K562 (cell line): ENCODE data around the gene CTXND1. TPM values are rescaled to one million over a fixed set of nuclear protein-coding genes. Genes with fewer than 3 reads are reported as not detected.

Experiments used
- ATF1 ChIP-seq, 2 experiments: fragments of 450-650 bp in 1 of 2; IDR thresholded peaks; 2 replicates each; pipeline ENCODE4 v1.6.1; 2016; ENCODE audit warnings: missing compliant biosample characterization in 1 of 2, missing genetic modification characterization in 1 of 2
- BHLHE40 ChIP-seq: IDR thresholded peaks from 2 replicates; pipeline ENCODE4 v1.6.1; 2011; ENCODE audit warnings: low read length, improper control_type of control experiment
- CXXC5 ChIP-seq: fragments of 250-450 bp; sonication (Bioruptor Pico); IDR thresholded peaks from 2 replicates; pipeline ENCODE4 v1.8.0; 2022; ENCODE audit warnings: inconsistent platforms, mild to moderate bottlenecking, moderate library complexity
- ELF1 ChIP-seq: fragments of 200-800 bp; sonication (Bioruptor generic); IDR thresholded peaks from 2 replicates; pipeline ENCODE4 v1.6.1; 2016; ENCODE audit warnings: missing genetic modification characterization, missing compliant biosample characterization
- ETV1 ChIP-seq: fragments of 450-650 bp; conservative IDR thresholded peaks from 2 replicates; pipeline ENCODE4 v1.6.1; 2016; ENCODE audit warnings: missing genetic modification characterization, control low read depth, low read depth, missing compliant biosample characterization
- FIP1L1 ChIP-seq: fragments of 200-400 bp; formaldehyde crosslinking; IDR thresholded peaks from 2 replicates; pipeline ENCODE4 v1.6.1; 2018; ENCODE audit warnings: mild to moderate bottlenecking, low read depth, low read length; ENCODE audit not compliant: poor library complexity, severe bottlenecking
- NCOR1 ChIP-seq: fragments of 450-650 bp; IDR thresholded peaks from 2 replicates; pipeline ENCODE4 v1.6.1; 2016; ENCODE audit warnings: mild to moderate bottlenecking, moderate library complexity
- RBBP5 ChIP-seq: fragments of 200-600 bp; sonication (generic); IDR thresholded peaks from 2 replicates; pipeline ENCODE4 v1.6.1; 2012; ENCODE audit warnings: borderline replicate concordance, mild to moderate bottlenecking, low read length, control low read depth, inconsistent platforms; ENCODE audit not compliant: insufficient read depth, poor library complexity, severe bottlenecking
- SAP30 ChIP-seq: fragments of 200-600 bp; sonication (generic); IDR thresholded peaks from 2 replicates; pipeline ENCODE4 v1.6.1; 2012; ENCODE audit warnings: borderline replicate concordance, low read depth, mild to moderate bottlenecking, moderate library complexity, low read length, control low read depth, inconsistent platforms; ENCODE audit not compliant: insufficient read depth, poor library complexity, severe bottlenecking
- SNRNP70 ChIP-seq: fragments of 200-400 bp; formaldehyde crosslinking; optimal IDR thresholded peaks from 2 replicates; pipeline ENCODE3; 2017; ENCODE audit warnings: low read depth, low read length
- SRSF1 ChIP-seq: fragments of 200-400 bp; formaldehyde crosslinking; IDR thresholded peaks from 2 replicates; pipeline ENCODE4 v1.6.1; 2017; ENCODE audit warnings: mild to moderate bottlenecking, low read depth, low read length, moderate library complexity
- TBP ChIP-seq: optimal IDR thresholded peaks from 2 replicates; pipeline ENCODE3; 2011; ENCODE audit warnings: low read depth, low read length, improper control_type of control experiment
- TFAM ChIP-seq: fragments of 250-450 bp; sonication (Bioruptor Pico); conservative IDR thresholded peaks from 2 replicates; pipeline ENCODE4 v1.5.0; 2021; ENCODE audit warnings: mild to moderate bottlenecking, moderate library complexity
- TOE1 ChIP-seq, 2 experiments: fragments of 450-650 bp in 1 of 2; sonication (generic) in 1 of 2; formaldehyde crosslinking in 1 of 2; IDR thresholded peaks; 2 replicates each; pipeline versions ENCODE4 v1.7.1 to v1.8.0; 2016 to 2022; ENCODE audit warnings: borderline replicate concordance in 2 of 2, mild to moderate bottlenecking in 2 of 2, antibody characterized with exemption in 1 of 2, inconsistent platforms in 1 of 2, low read depth in 1 of 2, missing genetic modification reagents in 1 of 2, moderate library complexity in 1 of 2
- ZEB2 ChIP-seq: fragments of 450-650 bp; IDR thresholded peaks from 2 replicates; pipeline ENCODE4 v1.6.1; 2016
- ZNF76 ChIP-seq: fragments of 250-450 bp; sonication (Bioruptor Pico); IDR thresholded peaks from 2 replicates; pipeline ENCODE4 v1.4.0; 2020; ENCODE audit warnings: mild to moderate bottlenecking, moderate library complexity, borderline replicate concordance
- ZSCAN29 ChIP-seq: fragments of 450-650 bp; IDR thresholded peaks from 2 replicates; pipeline ENCODE4 v1.6.1; 2017
- polyA plus RNA-seq, 8 experiments: library from polyadenylated mRNA; depleted of rRNA in 4 of 8; stranded (reverse) in 5 of 8; unstranded in 3 of 8; fragments of >200 nt; fragmentation: Nextera tagmentation in 2 of 8; fragmentation: Illumina TruSeq in 1 of 8; extraction: Ambion mirVana in 2 of 8; extraction: Trizol in 1 of 8; gene quantifications; 2 replicates each; pipeline versions ENCODE4 v1.2.1 to v1.2.3, GENCODE V29; 2011 to 2014; ENCODE audit warnings: inconsistent platforms in 1 of 8, missing spikeins in 1 of 8
- total RNA-seq, 7 experiments: library from RNA; depleted of rRNA in 6 of 7; stranded (reverse); fragments of >200 nt in 6 of 7; fragmentation: Illumina TruSeq in 2 of 7; extraction: Trizol in 2 of 7; gene quantifications; 2 replicates each; pipeline versions ENCODE4 v1.2.1 to v1.2.3, GENCODE V29; 2011 to 2021; ENCODE audit warnings: low replicate concordance in 1 of 7
- TF ChIP-seq, protein P1 (sequence below): sonication (generic); formaldehyde crosslinking; IDR thresholded peaks from 2 replicates; pipeline ENCODE4 v1.8.0; 2022; ENCODE audit warnings: missing genetic modification reagents, mild to moderate bottlenecking, borderline replicate concordance
- TF ChIP-seq, protein P2 (sequence below): sonication (generic); formaldehyde crosslinking; IDR thresholded peaks from 2 replicates; pipeline ENCODE4 v1.8.0; 2022; ENCODE audit warnings: mild to moderate bottlenecking, missing genetic modification reagents
- TF ChIP-seq, protein P3 (sequence below), 2 experiments: fragments of 450-650 bp; conservative IDR thresholded peaks; 2 replicates each; pipeline ENCODE4 v1.6.1; 2017; ENCODE audit warnings: mild to moderate bottlenecking in 2 of 2, moderate library complexity in 2 of 2

The CTXND1 gene
- total and polyA plus RNA-seq, 9 of the 15 experiments (the other 6 are each of a cell fraction or from before 2014, with no cell fraction given), result 0.04 TPM; not detected in 7

DNA sequence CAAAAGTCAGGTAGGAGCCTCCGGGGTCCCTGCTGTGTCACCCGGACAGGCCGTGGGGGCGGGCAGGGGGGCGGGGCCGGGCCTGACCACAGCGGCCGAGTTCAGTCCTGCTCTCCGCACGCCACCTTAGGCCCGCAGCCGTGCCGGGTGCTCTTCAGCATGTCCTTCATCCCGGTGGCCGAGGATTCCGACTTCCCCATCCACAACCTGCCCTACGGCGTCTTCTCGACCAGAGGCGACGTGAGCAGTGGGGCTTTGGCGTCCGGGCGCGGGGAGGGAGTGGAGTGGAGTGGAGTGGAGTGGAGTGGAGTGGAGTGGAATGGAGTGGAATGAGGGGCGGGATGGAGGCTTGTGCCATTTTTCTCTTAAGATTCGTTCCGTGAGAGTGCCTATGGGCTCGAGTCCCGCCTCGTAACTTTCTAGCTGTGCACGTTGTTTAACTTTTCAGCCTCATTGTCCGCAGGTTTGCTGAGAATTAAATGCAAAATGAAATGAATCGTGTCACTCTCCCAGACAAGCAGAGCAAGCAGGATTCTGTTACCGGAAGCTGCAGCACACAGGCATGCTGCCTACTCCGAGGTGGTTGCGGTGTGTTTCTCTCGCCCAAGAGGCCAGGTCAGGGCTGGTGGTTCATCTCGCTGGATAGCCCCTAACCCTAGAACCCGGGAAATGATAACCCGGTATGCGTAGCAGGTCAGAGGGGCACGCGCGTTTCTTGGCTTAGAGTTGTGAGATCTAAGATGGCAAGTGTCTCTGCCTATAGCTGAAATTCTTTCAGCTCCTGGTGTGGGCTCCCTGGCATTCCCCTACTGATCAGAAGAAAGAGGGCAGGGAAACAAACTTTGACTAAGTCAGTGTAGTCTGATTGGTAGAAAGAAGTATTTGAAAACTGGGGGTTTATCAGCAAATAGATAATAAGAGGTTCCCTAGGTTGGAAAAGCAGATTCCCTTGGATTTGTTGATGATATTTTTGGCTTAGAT lies 98.8 kb downstream of the CTXND1 start, which contains the start of gene FAH (continued):
- TF ChIP-seq ATF1 (CRISPR knock-in tag; IDR thresholded peaks at IDR 0.05) (no peak), ATF1 (tag; IDR thresholded peaks at IDR 0.05) (0 out of 2 replicates have a peak, but pooled peaks have one; percentile 17), ZNF76 (CRISPR knock-in tag) (no peak), ZEB2 (0 out of 2 replicates have a peak, but pooled peaks have one; percentile 30), TOE1 (IDR thresholded peaks at IDR 0.05; ENCODE audit: borderline replicate concordance) (peak; percentile 79), TOE1 (CRISPR knock-in tag; IDR thresholded peaks at IDR 0.05; ENCODE audit: borderline replicate concordance, low read depth) (0 out of 2 replicates have a peak, but pooled peaks have one; percentile 47), CXXC5 (CRISPR knock-in tag) (peak; percentile 71), TBP (peak; percentile 63), TFAM (CRISPR knock-in tag) (no peak), SNRNP70 (no peak), RBBP5 (peak; percentile 48), BHLHE40 (peak; percentile 60), FIP1L1 (peak; percentile 48), ELF1 (tag) (peak; percentile 64), SAP30 (peak; percentile 15), ZSCAN29 (no peak), NCOR1 (no peak; the same call in 1 of the 2 replicates), SRSF1 (no peak), ETV1 (tag) (peak; percentile 44)
- TF ChIP-seq, protein P1, sequence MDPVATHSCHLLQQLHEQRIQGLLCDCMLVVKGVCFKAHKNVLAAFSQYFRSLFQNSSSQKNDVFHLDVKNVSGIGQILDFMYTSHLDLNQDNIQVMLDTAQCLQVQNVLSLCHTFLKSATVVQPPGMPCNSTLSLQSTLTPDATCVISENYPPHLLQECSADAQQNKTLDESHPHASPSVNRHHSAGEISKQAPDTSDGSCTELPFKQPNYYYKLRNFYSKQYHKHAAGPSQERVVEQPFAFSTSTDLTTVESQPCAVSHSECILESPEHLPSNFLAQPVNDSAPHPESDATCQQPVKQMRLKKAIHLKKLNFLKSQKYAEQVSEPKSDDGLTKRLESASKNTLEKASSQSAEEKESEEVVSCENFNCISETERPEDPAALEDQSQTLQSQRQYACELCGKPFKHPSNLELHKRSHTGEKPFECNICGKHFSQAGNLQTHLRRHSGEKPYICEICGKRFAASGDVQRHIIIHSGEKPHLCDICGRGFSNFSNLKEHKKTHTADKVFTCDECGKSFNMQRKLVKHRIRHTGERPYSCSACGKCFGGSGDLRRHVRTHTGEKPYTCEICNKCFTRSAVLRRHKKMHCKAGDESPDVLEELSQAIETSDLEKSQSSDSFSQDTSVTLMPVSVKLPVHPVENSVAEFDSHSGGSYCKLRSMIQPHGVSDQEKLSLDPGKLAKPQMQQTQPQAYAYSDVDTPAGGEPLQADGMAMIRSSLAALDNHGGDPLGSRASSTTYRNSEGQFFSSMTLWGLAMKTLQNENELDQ (CRISPR knock-in tag), result no peak
- TF ChIP-seq, protein P2, sequence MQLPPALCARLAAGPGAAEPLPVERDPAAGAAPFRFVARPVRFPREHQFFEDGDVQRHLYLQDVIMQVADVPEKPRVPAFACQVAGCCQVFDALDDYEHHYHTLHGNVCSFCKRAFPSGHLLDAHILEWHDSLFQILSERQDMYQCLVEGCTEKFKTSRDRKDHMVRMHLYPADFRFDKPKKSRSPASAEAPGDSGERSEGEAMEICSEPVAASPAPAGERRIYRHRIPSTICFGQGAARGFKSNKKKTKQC (CRISPR knock-in tag), result no peak
- TF ChIP-seq, protein P3, sequence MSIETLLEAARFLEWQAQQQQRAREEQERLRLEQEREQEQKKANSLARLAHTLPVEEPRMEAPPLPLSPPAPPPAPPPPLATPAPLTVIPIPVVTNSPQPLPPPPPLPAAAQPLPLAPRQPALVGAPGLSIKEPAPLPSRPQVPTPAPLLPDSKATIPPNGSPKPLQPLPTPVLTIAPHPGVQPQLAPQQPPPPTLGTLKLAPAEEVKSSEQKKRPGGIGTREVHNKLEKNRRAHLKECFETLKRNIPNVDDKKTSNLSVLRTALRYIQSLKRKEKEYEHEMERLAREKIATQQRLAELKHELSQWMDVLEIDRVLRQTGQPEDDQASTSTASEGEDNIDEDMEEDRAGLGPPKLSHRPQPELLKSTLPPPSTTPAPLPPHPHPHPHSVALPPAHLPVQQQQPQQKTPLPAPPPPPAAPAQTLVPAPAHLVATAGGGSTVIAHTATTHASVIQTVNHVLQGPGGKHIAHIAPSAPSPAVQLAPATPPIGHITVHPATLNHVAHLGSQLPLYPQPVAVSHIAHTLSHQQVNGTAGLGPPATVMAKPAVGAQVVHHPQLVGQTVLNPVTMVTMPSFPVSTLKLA (conservative IDR thresholded peaks at IDR 0.05), result peak; percentile 36 to 79
